ENCODE measurements around the gene HEPN1. TPM values are rescaled to one million over a fixed set of nuclear protein-coding genes. Genes with fewer than 3 reads are reported as not detected.

The HEPN1 gene
- total and polyA plus RNA-seq, 10 of the 15 experiments (the other 5 are each of a cell fraction or from before 2014, with no cell fraction given): not detected

DNA sequence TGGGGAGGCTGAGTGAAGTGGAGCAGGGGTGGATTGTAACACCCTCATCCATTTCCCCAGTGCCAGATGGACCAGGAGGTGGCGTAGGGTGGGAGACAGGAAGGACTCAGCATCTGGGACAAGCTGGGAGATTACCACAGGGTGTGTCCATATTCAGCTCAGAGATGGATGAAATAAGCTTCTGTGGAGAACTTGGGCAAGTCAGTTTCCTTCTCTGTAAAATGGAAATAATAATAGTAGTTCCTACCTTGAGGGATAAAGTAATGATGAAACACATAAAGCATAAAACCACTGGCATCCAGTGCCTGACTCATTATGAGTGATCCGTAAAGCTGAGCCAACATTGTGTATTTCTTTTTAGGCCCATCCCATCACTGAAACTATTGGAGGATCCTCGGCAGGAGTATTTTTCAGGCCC, 20.8 kb upstream of the HEPN1 start:
- ChIA-PET POLR2A (no interaction called here), SMC1A (ENCODE audit: uncharacterized antibody, unreplicated experiment) (no interaction called here), CTCF (interaction anchor here (0.9 kb wide), 1 partner anchor 10 kb away, joined by 4 read pairs; no protein-coding TSS in a partner anchor), RAD21 (ENCODE audit: unreplicated experiment) (no interaction called here)
- no peak overlapping the region for H3K4me2 ChIP-seq (ENCODE audit: control insufficient read depth, insufficient read depth)
- ATAC-seq (no peak), DNase-seq (ENCODE audit: low read depth, low spot score) (no peak), FAIRE-seq (no peak)
- no peak overlapping the region for H3K27ac ChIP-seq (ENCODE audit: control insufficient read depth, insufficient read depth)
- no peak overlapping the region for H3K9ac ChIP-seq (ENCODE audit: control insufficient read depth, insufficient read depth, low read length)
- in situ Hi-C loops (cut with MboI): no loop called here
- intact Hi-C loops (cut with micrococcal nuclease; ENCODE audit: unreplicated experiment): no loop called here
- TF ChIP-seq ZBTB33 (IDR thresholded peaks at IDR 0.05) (no peak), CBX5 (IDR thresholded peaks at IDR 0.05; ENCODE audit: low read depth) (no peak), MEF2B (IDR thresholded peaks at IDR 0.05; ENCODE audit: partially characterized antibody, poor library complexity, severe bottlenecking) (no peak), BRCA1 (IDR thresholded peaks at IDR 0.05; ENCODE audit: low read depth, low read length) (no peak), NFYB (IDR thresholded peaks at IDR 0.05; ENCODE audit: insufficient read depth, low read depth, low read length) (no peak), SMAD1 (IDR thresholded peaks at IDR 0.05; ENCODE audit: low read depth, partially characterized antibody) (no peak), ETV6 (conservative IDR thresholded peaks at IDR 0.05 in 1 of 2, IDR thresholded peaks at IDR 0.05 in 1 of 2; ENCODE audit: borderline replicate concordance in 1 of 2, low read depth in 1 of 2) (no peak), ZNF274 (IDR thresholded peaks at IDR 0.05; ENCODE audit: insufficient read depth, insufficient read length) (no peak), POLR2AphosphoS2 (IDR thresholded peaks at IDR 0.05; ENCODE audit: low read depth, low read length) (no peak), CHD4 (IDR thresholded peaks at IDR 0.05) (no peak), RCOR1 (conservative IDR thresholded peaks at IDR 0.05; ENCODE audit: low read depth, low read length) (no peak), SMARCA5 (IDR thresholded peaks at IDR 0.05) (no peak), RUNX3 (IDR thresholded peaks at IDR 0.05; ENCODE audit: low read length) (no peak), STAT3 (IDR thresholded peaks at IDR 0.05; ENCODE audit: low read depth, low read length) (no peak), HDGF (IDR thresholded peaks at IDR 0.05) (no peak), EED (IDR thresholded peaks at IDR 0.05; ENCODE audit: low read depth) (no peak)
- TF ChIP-seq, protein P1, sequence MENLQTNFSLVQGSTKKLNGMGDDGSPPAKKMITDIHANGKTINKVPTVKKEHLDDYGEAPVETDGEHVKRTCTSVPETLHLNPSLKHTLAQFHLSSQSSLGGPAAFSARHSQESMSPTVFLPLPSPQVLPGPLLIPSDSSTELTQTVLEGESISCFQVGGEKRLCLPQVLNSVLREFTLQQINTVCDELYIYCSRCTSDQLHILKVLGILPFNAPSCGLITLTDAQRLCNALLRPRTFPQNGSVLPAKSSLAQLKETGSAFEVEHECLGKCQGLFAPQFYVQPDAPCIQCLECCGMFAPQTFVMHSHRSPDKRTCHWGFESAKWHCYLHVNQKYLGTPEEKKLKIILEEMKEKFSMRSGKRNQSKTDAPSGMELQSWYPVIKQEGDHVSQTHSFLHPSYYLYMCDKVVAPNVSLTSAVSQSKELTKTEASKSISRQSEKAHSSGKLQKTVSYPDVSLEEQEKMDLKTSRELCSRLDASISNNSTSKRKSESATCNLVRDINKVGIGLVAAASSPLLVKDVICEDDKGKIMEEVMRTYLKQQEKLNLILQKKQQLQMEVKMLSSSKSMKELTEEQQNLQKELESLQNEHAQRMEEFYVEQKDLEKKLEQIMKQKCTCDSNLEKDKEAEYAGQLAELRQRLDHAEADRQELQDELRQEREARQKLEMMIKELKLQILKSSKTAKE (IDR thresholded peaks at IDR 0.05; ENCODE audit: low read depth, poor library complexity, severe bottlenecking): no peak
- no peaks in the 10 kb centered on the region for H3K9me3 ChIP-seq (replicated peaks; ENCODE audit: control insufficient read depth, insufficient read depth, low read length)
- H2AFZ ChIP-seq (ENCODE audit: control insufficient read depth, low read depth, low read length): no peak overlapping the region
- no peaks in the 10 kb centered on the region for H4K20me1 ChIP-seq (ENCODE audit: control insufficient read depth, insufficient read depth)
- BruUV-seq (replicated peaks): no TSS peak
- H3K4me3 ChIP-seq: no peak overlapping the region
- H3K79me2 ChIP-seq (ENCODE audit: control insufficient read depth, insufficient read depth, low read length): no peaks in the 10 kb centered on the region
- peaks cover 3 to 7% of the 10 kb centered on the region in 2 experiments; a peak in 3 of 4 replicates for H3K27me3 ChIP-seq (replicated peaks in 1 of 2; ENCODE audit: control insufficient read depth in 2 of 2, insufficient read depth in 2 of 2, low read length in 1 of 2)
- no peaks in the 10 kb centered on the region for H3K36me3 ChIP-seq (ENCODE audit: control insufficient read depth in 2 of 2, insufficient read depth in 2 of 2, low read length in 1 of 2)
- whole genome bisulfite sequencing (ENCODE audit: insufficient coverage, insufficient replicate concordance, low lambda C conversion rate, missing lambda C conversion rate): 26% methylated on average over 3 of the region's 3 CpGs
- no peaks in the 10 kb centered on the region for H3K4me1 ChIP-seq (ENCODE audit: control insufficient read depth, insufficient read depth, low read length)

Measured in GM12878 (cell line).